ENCODE results near the gene AASS.

Gene AASS

GRCh38 chr7:122072924-122073599 lies 71.0 kb downstream of the AASS start:
- no peak for DNase-seq
- Mint-ChIP-seq H3K4me3 (no peak overlapping the region), H3K27me3 (no peaks in the 10 kb centered on the region), H3K27ac (no peak overlapping the region), H3K9me3 (peaks cover 0 to 17% of the 10 kb centered on the region in 2 donors), H3K4me1 (no peaks in the 10 kb centered on the region)
- ATAC-seq, result no peak

- H3K9me3 Mint-ChIP-seq, result peaks cover 0 to 17% of the 10 kb centered on the region in 2 donors
- no peak overlapping the region for H3K27ac Mint-ChIP-seq
- H3K4me1 Mint-ChIP-seq, result no peaks in the 10 kb centered on the region
- no peak overlapping the region for H3K4me3 Mint-ChIP-seq
- no peak for DNase-seq
- no peaks in the 10 kb centered on the region for H3K27me3 Mint-ChIP-seq
- no peak for ATAC-seq
These were observed 71.8 kb downstream of the AASS start for GRCh38 chr7:122072272-122072671.

- ATAC-seq, result no peak
- H3K4me3 Mint-ChIP-seq, result no peak overlapping the region
- H3K9me3 Mint-ChIP-seq, result peaks cover 0 to 17% of the 10 kb centered on the region in 2 donors
- no peak overlapping the region for H3K27ac Mint-ChIP-seq
- no peaks in the 10 kb centered on the region for H3K4me1 Mint-ChIP-seq
- no peaks in the 10 kb centered on the region for H3K27me3 Mint-ChIP-seq
- no peak for DNase-seq
These were observed 73.2 kb downstream of the AASS start for GRCh38 chr7:122070834-122071233.

- Mint-ChIP-seq H3K4me1 (no peaks in the 10 kb centered on the region), H3K27ac (no peak overlapping the region), H3K4me3 (no peak overlapping the region), H3K9me3 (peaks cover 0 to 12% of the 10 kb centered on the region in 2 donors), H3K27me3 (no peaks in the 10 kb centered on the region)
- ATAC-seq, result no peak
- no peak for DNase-seq
These were observed 74.0 kb downstream of the AASS start for GRCh38 chr7:122070062-122070461.

GRCh38 chr7:122068999-122069398 lies 75.0 kb downstream of the AASS start:
- ATAC-seq, result no peak
- H3K27me3 Mint-ChIP-seq, result no peaks in the 10 kb centered on the region

GRCh38 chr7:122068046-122068445 lies 76.0 kb downstream of the AASS start:
- DNase-seq (no peak), ATAC-seq (no peak)
- Mint-ChIP-seq H3K9me3 (peaks cover 0 to 7% of the 10 kb centered on the region in 2 donors), H3K27ac (no peak overlapping the region), H3K4me3 (no peak overlapping the region), H3K4me1 (no peaks in the 10 kb centered on the region), H3K27me3 (no peaks in the 10 kb centered on the region)

More at GRCh38 chr7:122068999-122069398, 75.0 kb downstream of the AASS start:
- H3K9me3 Mint-ChIP-seq, result peaks cover 0 to 7% of the 10 kb centered on the region in 2 donors
- H3K4me3 Mint-ChIP-seq, result no peak overlapping the region
- no peak overlapping the region for H3K27ac Mint-ChIP-seq
- no peak for DNase-seq
- no peaks in the 10 kb centered on the region for H3K4me1 Mint-ChIP-seq

GRCh38 chr7:122067077-122067476 lies 77.0 kb downstream of the AASS start:
- no peak for ATAC-seq
- Mint-ChIP-seq H3K27ac (no peak overlapping the region), H3K4me3 (no peak overlapping the region), H3K9me3 (peaks cover 0 to 7% of the 10 kb centered on the region in 2 donors), H3K4me1 (no peaks in the 10 kb centered on the region), H3K27me3 (no peaks in the 10 kb centered on the region)
- DNase-seq, result no peak

- no peak for ATAC-seq
- no peaks in the 10 kb centered on the region for H3K27me3 Mint-ChIP-seq
- H3K9me3 Mint-ChIP-seq, result peaks cover 0 to 6% of the 10 kb centered on the region in 2 donors
- no peak overlapping the region for H3K27ac Mint-ChIP-seq
- H3K4me1 Mint-ChIP-seq, result no peaks in the 10 kb centered on the region
- DNase-seq, result no peak
- no peak overlapping the region for H3K4me3 Mint-ChIP-seq
These were observed 79.1 kb downstream of the AASS start for GRCh38 chr7:122064971-122065370.

- DNase-seq (no peak), ATAC-seq (no peak)
- no peak overlapping the region for H3K27ac Mint-ChIP-seq
- H3K9me3 Mint-ChIP-seq, result no peaks in the 10 kb centered on the region
- no peaks in the 10 kb centered on the region for H3K4me1 Mint-ChIP-seq
- no peak overlapping the region for H3K4me3 Mint-ChIP-seq
- no peaks in the 10 kb centered on the region for H3K27me3 Mint-ChIP-seq
These were observed 80.9 kb downstream of the AASS start for GRCh38 chr7:122063146-122063545.

GRCh38 chr7:122059542-122059941 lies 84.5 kb downstream of the AASS start:
- ATAC-seq, result no peak
- no peak overlapping the region for H3K27ac Mint-ChIP-seq
- no peak for DNase-seq

GRCh38 chr7:122056977-122057376 lies 87.1 kb downstream of the AASS start:
- ATAC-seq (no peak), DNase-seq (no peak)
- Mint-ChIP-seq H3K9me3 (no peaks in the 10 kb centered on the region), H3K4me3 (no peak overlapping the region), H3K27me3 (no peaks in the 10 kb centered on the region), H3K27ac (no peak overlapping the region), H3K4me1 (no peaks in the 10 kb centered on the region)

More at GRCh38 chr7:122059542-122059941, 84.5 kb downstream of the AASS start:
- no peaks in the 10 kb centered on the region for H3K27me3 Mint-ChIP-seq
- H3K4me3 Mint-ChIP-seq, result no peak overlapping the region
- no peaks in the 10 kb centered on the region for H3K9me3 Mint-ChIP-seq
- H3K4me1 Mint-ChIP-seq, result no peaks in the 10 kb centered on the region

- ATAC-seq, result no peak
- H3K4me3 Mint-ChIP-seq, result no peak overlapping the region
- H3K4me1 Mint-ChIP-seq, result no peaks in the 10 kb centered on the region
- no peak for DNase-seq
- no peaks in the 10 kb centered on the region for H3K27me3 Mint-ChIP-seq
- H3K27ac Mint-ChIP-seq, result no peak overlapping the region
- no peaks in the 10 kb centered on the region for H3K9me3 Mint-ChIP-seq
These were observed 89.0 kb downstream of the AASS start for GRCh38 chr7:122055073-122055472.

GRCh38 chr7:122054393-122054792 lies 89.7 kb downstream of the AASS start:
- no peak overlapping the region for H3K4me3 Mint-ChIP-seq
- ATAC-seq, result no peak
- no peaks in the 10 kb centered on the region for H3K9me3 Mint-ChIP-seq
- no peak overlapping the region for H3K27ac Mint-ChIP-seq
- H3K4me1 Mint-ChIP-seq, result no peaks in the 10 kb centered on the region
- no peaks in the 10 kb centered on the region for H3K27me3 Mint-ChIP-seq
- no peak for DNase-seq

- Mint-ChIP-seq H3K4me3 (no peak overlapping the region), H3K9me3 (no peaks in the 10 kb centered on the region), H3K27me3 (no peaks in the 10 kb centered on the region), H3K4me1 (no peaks in the 10 kb centered on the region), H3K27ac (no peak overlapping the region)
- no peak for ATAC-seq
- no peak for DNase-seq
These were observed 97.6 kb downstream of the AASS start for GRCh38 chr7:122046402-122046801.

- Mint-ChIP-seq H3K27ac (no peak overlapping the region), H3K4me3 (no peak overlapping the region), H3K4me1 (no peaks in the 10 kb centered on the region), H3K9me3 (no peaks in the 10 kb centered on the region), H3K27me3 (no peaks in the 10 kb centered on the region)
- DNase-seq (no peak), ATAC-seq (no peak)
These were observed 103.9 kb downstream of the AASS start for GRCh38 chr7:122040147-122040546.

GRCh38 chr7:122038904-122039303 lies 105.1 kb downstream of the AASS start:
- H3K27ac Mint-ChIP-seq, result no peak overlapping the region
- H3K9me3 Mint-ChIP-seq, result no peaks in the 10 kb centered on the region
- ATAC-seq (no peak), DNase-seq (no peak)
- no peaks in the 10 kb centered on the region for H3K4me1 Mint-ChIP-seq
- no peak overlapping the region for H3K4me3 Mint-ChIP-seq
- no peaks in the 10 kb centered on the region for H3K27me3 Mint-ChIP-seq

GRCh38 chr7:122038134-122038533 lies 105.9 kb downstream of the AASS start:
- ATAC-seq, result no peak
- Mint-ChIP-seq H3K27ac (no peak overlapping the region), H3K9me3 (no peaks in the 10 kb centered on the region), H3K27me3 (no peaks in the 10 kb centered on the region), H3K4me3 (no peak overlapping the region), H3K4me1 (no peaks in the 10 kb centered on the region)
- no peak for DNase-seq

All from stimulated activated naive CD8-positive, alpha-beta T cell treated with anti-CD3 and anti-CD28 coated beads, Interleukin-15, amount 100 ng/mL, for 72 hours (primary cell).